Parathyroid adenoma (tissue), 2 donors: ENCODE measurements around the gene TNFAIP8L3.

Source experiments
- H2AFZ ChIP-seq: fragments of 300-600 bp; sonication (generic); one replicate; pipeline ENCODE4 v1.7.0; 2017; ENCODE audit warnings: antibody characterized with exemption, mild to moderate bottlenecking
- H3K27ac ChIP-seq: fragments of 300-600 bp; sonication (generic); one replicate; pipeline ENCODE4 v1.7.0; 2017
- H3K27me3 ChIP-seq: fragments of 300-600 bp; sonication (generic); one replicate; pipeline ENCODE4 v1.7.0; 2017; ENCODE audit warnings: low read length; ENCODE audit not compliant: control insufficient read depth, insufficient read depth
- H3K36me3 ChIP-seq: fragments of 300-600 bp; sonication (generic); one replicate; pipeline ENCODE4 v1.7.0; 2017; ENCODE audit warnings: low read length; ENCODE audit not compliant: control insufficient read depth, insufficient read depth
- H3K4me1 ChIP-seq: fragments of 300-600 bp; sonication (generic); one replicate; pipeline ENCODE4 v1.7.0; 2017; ENCODE audit warnings: control low read depth
- H3K4me2 ChIP-seq: fragments of 300-600 bp; sonication (generic); one replicate; pipeline ENCODE4 v1.7.0; 2017; ENCODE audit warnings: low read length
- H3K4me3 ChIP-seq: fragments of 300-600 bp; sonication (generic); one replicate; pipeline ENCODE4 v1.7.0; 2017; ENCODE audit warnings: low read depth, low read length
- H3K79me2 ChIP-seq: fragments of 300-600 bp; sonication (generic); one replicate; pipeline ENCODE4 v1.7.0; 2017; ENCODE audit warnings: control low read depth
- H3K9ac ChIP-seq: fragments of 300-600 bp; sonication (generic); one replicate; pipeline ENCODE4 v1.7.0; 2017; ENCODE audit warnings: mild to moderate bottlenecking
- H3K9me3 ChIP-seq: fragments of 300-600 bp; sonication (generic); one replicate; pipeline ENCODE4 v1.7.0; 2017; ENCODE audit warnings: low read length; ENCODE audit not compliant: control insufficient read depth
- TF ChIP-seq, protein P1 (sequence below): fragments of 300-600 bp; sonication (generic); IDR thresholded peaks from one replicate; pipeline ENCODE4 v1.7.0; 2017; ENCODE audit warnings: antibody characterized with exemption, mild to moderate bottlenecking
- donor health status: primary hyperparathyroidism.

The TNFAIP8L3 gene

DNA sequence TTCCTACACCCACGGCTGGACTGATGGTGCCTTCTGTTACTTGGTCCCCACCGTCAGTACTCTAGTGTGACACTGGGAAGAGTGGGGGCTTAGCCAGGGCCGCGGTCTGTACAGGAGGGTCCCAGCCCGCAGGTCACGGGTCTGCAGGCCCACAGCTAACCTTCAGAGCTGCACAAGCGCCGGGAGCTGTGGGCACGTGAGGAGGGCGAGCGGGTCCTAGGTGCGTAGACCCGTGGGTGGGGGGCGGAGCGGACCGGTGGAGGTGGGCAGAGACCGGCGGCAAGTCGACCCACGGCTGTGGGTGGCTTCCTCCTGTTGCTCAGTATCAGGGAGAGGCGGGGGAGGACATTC lies 1.2 kb downstream of the TNFAIP8L3 start:
- H3K4me2 ChIP-seq: no peak overlapping the region
- H3K27ac ChIP-seq: no peak overlapping the region
- TF ChIP-seq, protein P1, sequence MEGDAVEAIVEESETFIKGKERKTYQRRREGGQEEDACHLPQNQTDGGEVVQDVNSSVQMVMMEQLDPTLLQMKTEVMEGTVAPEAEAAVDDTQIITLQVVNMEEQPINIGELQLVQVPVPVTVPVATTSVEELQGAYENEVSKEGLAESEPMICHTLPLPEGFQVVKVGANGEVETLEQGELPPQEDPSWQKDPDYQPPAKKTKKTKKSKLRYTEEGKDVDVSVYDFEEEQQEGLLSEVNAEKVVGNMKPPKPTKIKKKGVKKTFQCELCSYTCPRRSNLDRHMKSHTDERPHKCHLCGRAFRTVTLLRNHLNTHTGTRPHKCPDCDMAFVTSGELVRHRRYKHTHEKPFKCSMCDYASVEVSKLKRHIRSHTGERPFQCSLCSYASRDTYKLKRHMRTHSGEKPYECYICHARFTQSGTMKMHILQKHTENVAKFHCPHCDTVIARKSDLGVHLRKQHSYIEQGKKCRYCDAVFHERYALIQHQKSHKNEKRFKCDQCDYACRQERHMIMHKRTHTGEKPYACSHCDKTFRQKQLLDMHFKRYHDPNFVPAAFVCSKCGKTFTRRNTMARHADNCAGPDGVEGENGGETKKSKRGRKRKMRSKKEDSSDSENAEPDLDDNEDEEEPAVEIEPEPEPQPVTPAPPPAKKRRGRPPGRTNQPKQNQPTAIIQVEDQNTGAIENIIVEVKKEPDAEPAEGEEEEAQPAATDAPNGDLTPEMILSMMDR: no peak
- no peak overlapping the region for H3K4me3 ChIP-seq
- no peaks in the 10 kb centered on the region for H3K36me3 ChIP-seq
- H3K4me1 ChIP-seq: no peaks in the 10 kb centered on the region
- H3K27me3 ChIP-seq: no peaks in the 10 kb centered on the region
- no peaks in the 10 kb centered on the region for H3K9me3 ChIP-seq
- peak overlapping the region; percentile 27 for H2AFZ ChIP-seq
- H3K79me2 ChIP-seq: no peaks in the 10 kb centered on the region
- H3K9ac ChIP-seq: no peak overlapping the region

DNA sequence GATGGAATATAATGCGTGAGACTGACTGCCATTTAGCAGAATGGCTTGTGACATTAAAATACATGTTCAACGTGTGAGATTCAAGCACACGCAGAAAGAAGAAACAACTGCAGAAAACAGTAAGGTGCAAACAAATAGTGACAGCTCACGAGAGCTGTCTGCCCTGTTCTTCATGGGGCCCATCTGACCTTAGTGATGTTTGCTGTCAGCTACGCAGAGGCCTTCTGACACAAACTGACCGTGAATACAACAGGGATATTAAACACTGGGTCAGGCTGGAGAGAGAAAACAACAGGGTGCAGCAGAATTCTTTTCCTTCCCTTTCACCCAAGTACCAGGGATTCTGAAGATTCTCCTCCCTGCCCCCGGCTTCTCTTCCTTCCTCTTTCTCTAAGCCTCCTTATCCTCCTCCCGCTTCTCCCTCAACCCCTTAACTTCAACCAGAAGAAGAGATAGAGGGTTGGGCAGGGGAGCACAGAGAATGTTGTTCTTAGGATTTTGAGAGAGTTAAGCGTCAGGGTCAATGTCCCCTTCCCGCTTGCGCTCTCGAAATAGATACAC lies 2.1 kb downstream of the TNFAIP8L3 start:
- Histone ChIP-seq H3K9ac (no peak overlapping the region), H3K36me3 (no peaks in the 10 kb centered on the region), H3K9me3 (no peaks in the 10 kb centered on the region), H2AFZ (no peak overlapping the region), H3K27me3 (no peaks in the 10 kb centered on the region), H3K4me1 (no peaks in the 10 kb centered on the region), H3K79me2 (no peaks in the 10 kb centered on the region), H3K4me2 (no peak overlapping the region), H3K4me3 (no peak overlapping the region), H3K27ac (no peak overlapping the region)
- TF ChIP-seq, protein P1: no peak

DNA sequence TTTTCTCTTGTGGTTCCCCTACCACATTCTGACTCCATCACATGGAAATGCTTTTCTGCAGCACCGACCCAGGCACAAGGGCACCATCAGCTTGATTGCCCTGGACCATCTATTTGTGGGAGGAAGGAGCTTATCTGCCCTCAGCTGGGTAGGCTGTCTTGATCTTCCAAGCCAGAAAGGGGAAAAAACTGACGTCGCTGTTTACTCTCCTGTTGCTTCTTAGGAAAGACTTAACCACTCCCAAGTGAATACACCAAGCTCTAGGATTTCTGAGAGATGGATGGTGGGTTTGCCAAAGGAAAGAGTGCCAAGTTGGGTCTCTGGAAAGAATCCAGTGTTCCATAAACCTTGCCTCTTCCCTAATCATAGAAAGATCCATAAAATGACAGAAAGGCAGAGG lies 4.0 kb downstream of the TNFAIP8L3 start:
- no peak overlapping the region for H3K4me2 ChIP-seq
- H3K27me3 ChIP-seq: no peaks in the 10 kb centered on the region
- no peak overlapping the region for H3K27ac ChIP-seq
- no peaks in the 10 kb centered on the region for H3K79me2 ChIP-seq
- H3K9me3 ChIP-seq: no peaks in the 10 kb centered on the region
- TF ChIP-seq, protein P1: no peak
- no peaks in the 10 kb centered on the region for H3K36me3 ChIP-seq
- no peak overlapping the region for H3K4me3 ChIP-seq
- no peaks in the 10 kb centered on the region for H3K4me1 ChIP-seq
- no peak overlapping the region for H3K9ac ChIP-seq
- no peak overlapping the region for H2AFZ ChIP-seq

DNA sequence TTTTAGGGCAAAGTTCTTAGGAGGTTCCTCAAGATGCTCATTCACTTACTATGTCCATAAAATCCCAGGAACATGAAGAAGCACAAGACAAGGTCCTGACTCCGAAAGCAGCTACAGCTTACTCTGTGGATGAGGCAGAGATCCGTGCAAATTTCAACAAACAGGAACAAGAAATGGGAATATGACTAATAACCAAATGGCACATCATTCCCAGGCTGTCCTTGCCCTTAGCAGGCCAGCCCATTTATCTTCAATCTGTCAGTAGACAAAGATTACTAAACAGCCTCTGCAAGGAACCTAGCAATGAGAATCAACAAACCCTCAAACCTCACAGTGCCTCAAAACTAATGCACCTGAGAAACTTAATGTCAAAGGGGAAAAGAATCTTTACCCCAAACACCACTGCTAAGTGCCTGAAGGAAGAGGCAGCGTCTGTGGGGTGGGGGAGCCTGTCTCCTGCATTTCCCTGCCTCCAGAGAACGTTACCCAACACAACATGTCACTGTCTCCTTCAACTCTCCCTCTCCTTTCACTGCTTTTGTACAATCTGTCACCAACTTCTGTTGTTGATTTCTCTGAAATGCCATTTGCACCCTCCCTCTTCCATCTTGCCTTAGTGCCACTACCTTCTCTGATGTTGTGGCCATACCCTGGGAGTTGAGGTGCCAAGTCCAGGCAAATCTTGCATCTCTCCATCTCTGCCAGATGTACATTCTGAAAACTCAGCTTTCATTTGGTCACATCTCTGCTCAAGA lies 4.8 kb downstream of the TNFAIP8L3 start:
- H3K27ac ChIP-seq: no peak overlapping the region
- no peak overlapping the region for H3K4me2 ChIP-seq
- no peaks in the 10 kb centered on the region for H3K27me3 ChIP-seq
- no peak overlapping the region for H3K4me3 ChIP-seq
- no peaks in the 10 kb centered on the region for H3K36me3 ChIP-seq
- H3K4me1 ChIP-seq: no peaks in the 10 kb centered on the region
- TF ChIP-seq, protein P1: no peak
- no peak overlapping the region for H3K9ac ChIP-seq
- H3K9me3 ChIP-seq: no peaks in the 10 kb centered on the region
- H2AFZ ChIP-seq: no peak overlapping the region
- no peaks in the 10 kb centered on the region for H3K79me2 ChIP-seq

DNA sequence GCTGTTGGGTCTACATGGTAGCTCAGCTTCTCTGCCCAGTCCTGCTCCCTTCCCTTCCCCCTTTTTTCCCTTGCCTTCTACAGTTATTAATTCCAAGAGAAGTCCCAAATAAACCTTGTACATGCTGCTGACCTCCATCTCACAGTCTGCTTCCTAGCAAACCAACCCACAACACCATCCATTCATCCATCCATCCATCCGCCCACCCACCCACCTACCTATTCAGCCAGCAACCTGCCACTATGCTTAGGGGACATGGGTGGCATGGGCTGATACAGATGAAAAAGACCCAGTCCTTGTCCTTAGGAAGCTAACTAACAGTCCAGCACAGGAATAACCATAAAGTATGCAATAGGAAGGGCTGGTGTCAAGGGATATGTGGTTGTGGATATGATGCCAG lies 5.7 kb downstream of the TNFAIP8L3 start:
- no peak overlapping the region for H3K9ac ChIP-seq
- H2AFZ ChIP-seq: no peak overlapping the region
- no peaks in the 10 kb centered on the region for H3K27me3 ChIP-seq
- no peaks in the 10 kb centered on the region for H3K9me3 ChIP-seq
- H3K79me2 ChIP-seq: no peaks in the 10 kb centered on the region
- TF ChIP-seq, protein P1: no peak
- no peak overlapping the region for H3K4me3 ChIP-seq
- H3K36me3 ChIP-seq: no peaks in the 10 kb centered on the region
- no peak overlapping the region for H3K27ac ChIP-seq
- no peaks in the 10 kb centered on the region for H3K4me1 ChIP-seq
- H3K4me2 ChIP-seq: no peak overlapping the region
